Peyer's patch (tissue), 4 donors: Measurements from ENCODE around the gene SAMD1. TPM values are rescaled to one million over a fixed set of nuclear protein-coding genes. Genes with fewer than 3 reads are reported as not detected.

Experiments
- DNase-seq, 3 donors: peaks; one replicate each; pipeline ENCODE4 v3.0.0-alpha.2; 2017 to 2019
- H3K27ac ChIP-seq, 4 donors: fragments of 200-600 bp; sonication (generic); one replicate each; pipeline ENCODE4 v1.5.1; 2016 to 2019
- H3K27me3 ChIP-seq, 2 donors: fragments of 200-600 bp; sonication (generic); one replicate each; pipeline ENCODE4 v1.5.1; 2019
- H3K36me3 ChIP-seq, 3 donors: fragments of 200-600 bp; sonication (generic); one replicate each; pipeline ENCODE4 v1.5.1; 2016 to 2019
- H3K4me1 ChIP-seq, 4 donors: fragments of 200-600 bp; sonication (generic); one replicate each; pipeline ENCODE4 v1.5.1; 2016 to 2019
- H3K4me3 ChIP-seq, 4 donors: fragments of 200-600 bp; sonication (generic); 1 replicate in 3 of 4; 2 replicates in 1 of 4; pipeline ENCODE4 v1.5.1; 2016 to 2019; ENCODE audit warnings: mild to moderate bottlenecking in 1 of 4
- H3K9me3 ChIP-seq, 4 donors: fragments of 200-600 bp; sonication (generic); one replicate each; pipeline ENCODE4 v1.5.1; 2016 to 2019; ENCODE audit warnings: mild to moderate bottlenecking in 1 of 4
- CTCF ChIP-seq, 6 experiments: fragments of 450-650 bp in 4 of 6; fragments of 200-600 bp in 2 of 6; sonication (generic) in 1 of 6; IDR thresholded peaks; one replicate each; pipeline ENCODE4 v1.5.1; 2017 to 2019; ENCODE audit warnings: antibody characterized with exemption in 6 of 6, mild to moderate bottlenecking in 3 of 6, moderate library complexity in 1 of 6
- POLR2A ChIP-seq, 2 donors: fragments of 450-650 bp; IDR thresholded peaks; one replicate each; pipeline ENCODE4 v1.5.1; 2017; ENCODE audit warnings: antibody characterized with exemption in 2 of 2, mild to moderate bottlenecking in 2 of 2, moderate library complexity in 2 of 2
- total RNA-seq, 4 donors: library from RNA; depleted of rRNA; stranded (reverse); fragments of >200 nt; gene quantifications; one replicate each; pipeline ENCODE4 v1.1.0, GENCODE V29; 2016

SAMD1 gene
- total RNA-seq, 4 donors from 2014 or later = 28.9 to 64.4 (median 33.9) TPM

GRCh38 chr19:14091813-14092462, 1.4 kb upstream of the SAMD1 start:
- TF ChIP-seq POLR2A (IDR thresholded peaks at IDR 0.05) = no peak
- TF ChIP-seq CTCF (IDR thresholded peaks at IDR 0.05) = no peak
- Histone ChIP-seq H3K27ac (peak overlapping the region; percentile 81 to 99 (median 96)), H3K4me3 (peak overlapping the region; percentile 66 to 99 (median 88)), H3K9me3 (peaks cover 0 to 6% (median 0%) of the 10 kb centered on the region in 4 donors), H3K27me3 (no peaks in the 10 kb centered on the region), H3K36me3 (peaks cover 0 to 19% (median 0%) of the 10 kb centered on the region in 3 donors), H3K4me1 (peaks cover 0 to 12% (median 6%) of the 10 kb centered on the region in 4 donors)
- DNase-seq = peak; percentile 63 to 74 (median 64)

- TF ChIP-seq POLR2A (IDR thresholded peaks at IDR 0.05) (peak; percentile 68 to 74), CTCF (IDR thresholded peaks at IDR 0.05) (peak in 2 of 6 experiments; percentile 23 to 27)
- no peaks in the 10 kb centered on the region for H3K27me3 ChIP-seq
- H3K4me1 ChIP-seq = peaks cover 0 to 12% (median 6%) of the 10 kb centered on the region in 4 donors
- H3K4me3 ChIP-seq = peak overlapping the region; percentile 66 to 99 (median 88)
- DNase-seq = peak in 2 of 3 donors; percentile 72 to 90
- H3K27ac ChIP-seq = peak overlapping the region; percentile 81 to 99 (median 96)
- peaks cover 0 to 12% (median 0%) of the 10 kb centered on the region in 3 donors for H3K36me3 ChIP-seq
- H3K9me3 ChIP-seq = peaks cover 0 to 6% (median 0%) of the 10 kb centered on the region in 4 donors
These were observed 696 bp upstream of the SAMD1 start for GRCh38 chr19:14091081-14091812.

DNA sequence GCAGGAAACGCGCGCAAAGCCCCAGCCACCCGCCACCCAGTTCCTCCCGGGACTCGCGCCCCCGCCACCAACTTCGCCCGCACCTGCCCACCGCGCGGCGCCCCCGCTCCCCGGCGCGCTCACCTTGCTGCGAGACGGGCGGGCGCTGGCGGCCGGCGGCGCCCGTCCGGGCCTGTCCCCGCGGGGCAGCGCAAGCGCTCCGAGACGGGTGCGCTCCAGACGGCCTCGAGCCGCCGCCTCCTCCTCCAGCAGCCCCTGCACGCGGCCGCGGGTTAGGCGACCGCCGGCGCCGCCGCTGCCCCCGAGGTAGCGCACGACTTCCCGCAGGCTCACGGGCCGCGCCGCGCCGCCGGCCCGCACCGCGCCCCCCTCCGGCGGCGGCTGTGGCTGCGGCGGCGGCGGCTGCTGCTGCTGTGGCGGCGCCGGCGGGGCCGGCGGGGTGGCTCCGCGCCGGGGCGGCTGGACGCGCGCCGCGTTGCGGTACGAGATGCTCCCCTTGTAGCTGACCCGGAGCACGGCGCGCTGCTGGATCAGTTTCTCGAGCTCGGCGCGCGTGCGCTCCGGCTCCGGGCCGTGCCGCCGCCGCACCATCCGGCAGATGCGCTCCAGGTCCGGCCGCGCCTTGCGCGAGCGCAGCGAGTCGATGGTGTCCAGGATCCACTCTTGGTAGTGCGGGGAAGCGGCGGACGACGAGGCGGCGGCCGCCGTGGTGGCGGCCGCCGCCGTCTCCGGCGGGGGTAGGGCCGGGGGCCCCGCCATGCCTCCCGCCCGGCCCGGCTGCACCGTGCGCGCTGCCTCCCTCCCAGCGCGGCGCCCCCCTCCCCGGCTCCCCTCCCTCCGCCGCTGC, 666 bp downstream of the SAMD1 start:
- Histone ChIP-seq H3K27me3 (no peaks in the 10 kb centered on the region), H3K27ac (peak overlapping the region; percentile 81 to 99 (median 96)), H3K9me3 (peaks cover 0 to 6% (median 0%) of the 10 kb centered on the region in 4 donors), H3K4me1 (peaks cover 0 to 12% (median 6%) of the 10 kb centered on the region in 4 donors), H3K4me3 (peak overlapping the region; percentile 66 to 99 (median 88)), H3K36me3 (peaks cover 0 to 12% (median 0%) of the 10 kb centered on the region in 3 donors)
- TF ChIP-seq POLR2A (IDR thresholded peaks at IDR 0.05) (no peak), CTCF (IDR thresholded peaks at IDR 0.05) (peak in 2 of 6 experiments; percentile 11 to 41)
- DNase-seq = peak; percentile 36 to 77 (median 69)

DNA sequence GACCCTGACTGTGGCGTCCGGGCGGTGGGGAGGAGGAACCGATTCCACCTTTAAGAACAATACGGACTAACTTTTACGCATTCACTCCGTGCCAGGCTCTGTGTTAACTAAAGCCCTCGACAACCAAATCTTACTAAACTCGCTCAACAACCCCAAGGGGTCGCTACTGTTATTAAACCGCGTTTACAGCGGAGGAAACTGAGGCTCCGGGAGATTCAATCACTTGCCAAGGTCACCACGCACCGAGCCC, 1.2 kb downstream of the SAMD1 start:
- Histone ChIP-seq H3K9me3 (peaks cover 0 to 6% (median 0%) of the 10 kb centered on the region in 4 donors), H3K36me3 (peaks cover 0 to 12% (median 0%) of the 10 kb centered on the region in 3 donors), H3K4me1 (peaks cover 0 to 12% (median 6%) of the 10 kb centered on the region in 4 donors), H3K27ac (peak overlapping the region in 3 of 4 donors; percentile 31 to 99 (median 97)), H3K27me3 (no peaks in the 10 kb centered on the region), H3K4me3 (peak overlapping the region; percentile 7 to 99 (median 88))
- no peak for DNase-seq
- TF ChIP-seq POLR2A (IDR thresholded peaks at IDR 0.05) (no peak), CTCF (IDR thresholded peaks at IDR 0.05) (no peak)
